Transverse colon (tissue), 4 donors: ENCODE measurements around the gene ANLN. TPM values are rescaled to one million over a fixed set of nuclear protein-coding genes. Genes with fewer than 3 reads are reported as not detected.

ENCODE experiments used
- DNase-seq: peaks from one replicate; pipeline ENCODE4 v3.0.0-alpha.2; 2019
- H3K27ac ChIP-seq, 4 donors: fragments of 200-600 bp; sonication (generic); 2 replicates each; pipeline ENCODE4 v1.5.1; 2016 to 2018; ENCODE audit warnings: inconsistent platforms in 4 of 4
- H3K27me3 ChIP-seq: fragments of 200-600 bp; sonication (generic); 2 replicates; pipeline ENCODE4 v1.5.1; 2017; ENCODE audit warnings: inconsistent platforms
- H3K36me3 ChIP-seq, 4 donors: fragments of 200-600 bp; sonication (generic); 2 replicates each; pipeline ENCODE4 v1.5.1; 2017 to 2019; ENCODE audit warnings: inconsistent platforms in 4 of 4
- H3K4me1 ChIP-seq, 4 donors: fragments of 200-600 bp; sonication (generic); 2 replicates each; pipeline ENCODE4 v1.5.1; 2017 to 2020; ENCODE audit warnings: inconsistent platforms in 4 of 4
- H3K4me3 ChIP-seq, 4 donors: fragments of 200-600 bp; sonication (generic); 1 replicate in 1 of 4; 2 replicates in 3 of 4; pipeline versions ENCODE4 v1.5.1 to v1.6.1; 2017 to 2019; ENCODE audit warnings: inconsistent platforms in 4 of 4
- H3K9me3 ChIP-seq, 2 donors: fragments of 200-600 bp; sonication (generic); 2 replicates each; pipeline ENCODE4 v1.5.1; 2017 to 2019; ENCODE audit warnings: inconsistent platforms in 2 of 2
- EP300 ChIP-seq: sonication (generic); formaldehyde crosslinking; IDR thresholded peaks from one replicate; pipeline ENCODE4 v1.6.1; 2017; ENCODE audit warnings: antibody characterized with exemption, low read depth
- POLR2A ChIP-seq: fragments of 450-650 bp; IDR thresholded peaks from one replicate; pipeline ENCODE4 v1.6.1; 2016; ENCODE audit warnings: antibody characterized with exemption, mild to moderate bottlenecking, moderate library complexity
- POLR2AphosphoS5 ChIP-seq, 3 donors: sonication (generic); formaldehyde crosslinking; IDR thresholded peaks; one replicate each; pipeline ENCODE4 v1.6.1; 2016; ENCODE audit warnings: antibody characterized with exemption in 3 of 3
- WGBS, 2 donors: methylation state at CpG; one replicate each; pipeline ENCODE4 v1.1.5; 2018; ENCODE audit warnings: low coverage in 1 of 2; 5-methylcytosine and 5-hydroxymethylcytosine counted together
- in situ Hi-C, 4 donors: fragments of 200-750 bp; cut with MboI; loops; one replicate each; pipeline versions ENCODE4 v1.15.0 to v1.15.1; 2017; ENCODE audit warnings: low sequenced_read_pairs in 3 of 4, low pct_ligation_motif_present in 1 of 4, low pct_unique_long_range_greater_than_20kb in 1 of 4
- intact Hi-C: fragments of 100-400 bp; cut with DNase I; formaldehyde crosslinking; loops from one replicate; pipeline ENCODE4 v1.15.1; 2023; ENCODE audit warnings: low total_unique reads
- total RNA-seq, 4 donors: library from RNA; depleted of rRNA; stranded (reverse); fragments of >200 nt; gene quantifications; one replicate each; pipeline ENCODE4 v1.1.0, GENCODE V29; 2016
- TF ChIP-seq, protein P1 (sequence below), 5 experiments: fragments of 200-600 bp in 3 of 5; fragments of 450-650 bp in 2 of 5; sonication (generic) in 3 of 5; IDR thresholded peaks; 1 replicate in 2 of 5; 2 replicates in 3 of 5; pipeline ENCODE4 v1.5.1; 2016 to 2017; ENCODE audit warnings: antibody characterized with exemption in 5 of 5, inconsistent platforms in 3 of 5, mild to moderate bottlenecking in 2 of 5, moderate library complexity in 1 of 5

Gene ANLN
- total RNA-seq, 4 donors from 2014 or later: 0.37 to 97.1 (median 5.7) TPM

DNA sequence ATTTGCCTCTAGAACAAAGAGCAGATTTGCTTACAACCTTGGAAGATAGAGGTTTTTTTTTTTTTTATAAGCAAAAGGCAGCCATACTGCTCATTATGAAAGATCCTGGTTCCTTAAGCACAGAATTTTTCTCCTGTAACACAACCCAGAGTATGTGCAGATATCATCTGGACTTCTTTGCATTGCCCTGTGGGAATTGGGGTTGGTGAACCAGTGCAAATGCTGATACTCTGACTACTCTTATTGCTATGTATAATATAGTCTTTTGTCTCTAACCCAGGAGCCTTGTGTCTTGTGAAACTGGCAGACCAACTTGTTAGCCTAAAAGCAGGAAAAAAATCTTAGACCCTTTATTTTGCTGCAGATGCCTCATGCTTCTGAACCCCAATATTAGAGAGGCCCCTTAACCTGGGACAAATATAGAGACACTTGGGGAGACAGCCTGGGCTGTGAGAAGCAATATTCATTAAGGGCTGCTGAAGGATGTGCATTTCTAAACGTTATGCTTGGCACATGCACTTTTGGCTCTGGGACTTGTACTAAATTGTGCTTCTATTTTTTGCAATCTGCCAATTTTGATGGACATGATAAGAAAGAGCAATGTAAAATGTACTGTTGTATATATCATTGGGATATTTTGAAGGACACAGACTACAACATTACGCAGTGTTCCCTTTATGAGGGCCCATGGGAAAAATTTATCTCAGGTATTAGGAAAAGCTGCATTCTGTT lies 78.9 kb downstream of the ANLN start:
- no peaks in the 10 kb centered on the region for H3K9me3 ChIP-seq
- in situ Hi-C loops (no loop called here), intact Hi-C loops (no loop called here)
- no peak overlapping the region for H3K27ac ChIP-seq
- no peak for DNase-seq
- WGBS, 2 donors: 65 to 77% methylated on average over 2 of the region's 2 CpGs
- H3K27me3 ChIP-seq: no peaks in the 10 kb centered on the region
- H3K36me3 ChIP-seq: no peaks in the 10 kb centered on the region
- H3K4me3 ChIP-seq: no peak overlapping the region
- no peak for TF ChIP-seq EP300
- TF ChIP-seq, protein P1, sequence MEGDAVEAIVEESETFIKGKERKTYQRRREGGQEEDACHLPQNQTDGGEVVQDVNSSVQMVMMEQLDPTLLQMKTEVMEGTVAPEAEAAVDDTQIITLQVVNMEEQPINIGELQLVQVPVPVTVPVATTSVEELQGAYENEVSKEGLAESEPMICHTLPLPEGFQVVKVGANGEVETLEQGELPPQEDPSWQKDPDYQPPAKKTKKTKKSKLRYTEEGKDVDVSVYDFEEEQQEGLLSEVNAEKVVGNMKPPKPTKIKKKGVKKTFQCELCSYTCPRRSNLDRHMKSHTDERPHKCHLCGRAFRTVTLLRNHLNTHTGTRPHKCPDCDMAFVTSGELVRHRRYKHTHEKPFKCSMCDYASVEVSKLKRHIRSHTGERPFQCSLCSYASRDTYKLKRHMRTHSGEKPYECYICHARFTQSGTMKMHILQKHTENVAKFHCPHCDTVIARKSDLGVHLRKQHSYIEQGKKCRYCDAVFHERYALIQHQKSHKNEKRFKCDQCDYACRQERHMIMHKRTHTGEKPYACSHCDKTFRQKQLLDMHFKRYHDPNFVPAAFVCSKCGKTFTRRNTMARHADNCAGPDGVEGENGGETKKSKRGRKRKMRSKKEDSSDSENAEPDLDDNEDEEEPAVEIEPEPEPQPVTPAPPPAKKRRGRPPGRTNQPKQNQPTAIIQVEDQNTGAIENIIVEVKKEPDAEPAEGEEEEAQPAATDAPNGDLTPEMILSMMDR (IDR thresholded peaks at IDR 0.05): no peak
- no peak for TF ChIP-seq POLR2A
- no peak for TF ChIP-seq POLR2AphosphoS5 (IDR thresholded peaks at IDR 0.05)
- H3K4me1 ChIP-seq: no peaks in the 10 kb centered on the region

DNA sequence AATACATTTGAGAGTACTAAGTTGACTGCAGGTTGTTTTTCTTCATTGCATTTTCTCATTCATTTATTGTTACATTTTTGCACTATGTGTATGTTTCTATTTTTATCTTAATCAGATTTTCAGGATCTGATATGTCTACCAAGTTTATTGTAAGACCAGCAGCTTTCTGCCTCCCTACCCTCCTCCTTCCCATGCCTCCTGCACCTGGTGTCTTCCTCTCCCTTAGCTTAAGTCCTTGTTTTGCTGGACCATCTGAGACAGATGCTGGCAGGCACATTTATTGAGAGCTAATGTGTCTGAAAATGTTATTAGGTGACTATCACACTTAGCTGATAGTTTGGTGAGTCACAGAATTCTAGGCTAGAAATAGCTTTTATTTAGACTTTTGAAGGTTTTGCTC lies 79.6 kb downstream of the ANLN start:
- DNase-seq: no peak
- H3K27ac ChIP-seq: no peak overlapping the region
- H3K4me1 ChIP-seq: no peaks in the 10 kb centered on the region
- no peaks in the 10 kb centered on the region for H3K27me3 ChIP-seq
- intact Hi-C loops (no loop called here), in situ Hi-C loops (no loop called here)
- no peaks in the 10 kb centered on the region for H3K36me3 ChIP-seq
- TF ChIP-seq, protein P1 (IDR thresholded peaks at IDR 0.05): no peak
- no peak for TF ChIP-seq EP300
- no peak for TF ChIP-seq POLR2AphosphoS5 (IDR thresholded peaks at IDR 0.05)
- H3K4me3 ChIP-seq: no peak overlapping the region
- no peaks in the 10 kb centered on the region for H3K9me3 ChIP-seq

DNA sequence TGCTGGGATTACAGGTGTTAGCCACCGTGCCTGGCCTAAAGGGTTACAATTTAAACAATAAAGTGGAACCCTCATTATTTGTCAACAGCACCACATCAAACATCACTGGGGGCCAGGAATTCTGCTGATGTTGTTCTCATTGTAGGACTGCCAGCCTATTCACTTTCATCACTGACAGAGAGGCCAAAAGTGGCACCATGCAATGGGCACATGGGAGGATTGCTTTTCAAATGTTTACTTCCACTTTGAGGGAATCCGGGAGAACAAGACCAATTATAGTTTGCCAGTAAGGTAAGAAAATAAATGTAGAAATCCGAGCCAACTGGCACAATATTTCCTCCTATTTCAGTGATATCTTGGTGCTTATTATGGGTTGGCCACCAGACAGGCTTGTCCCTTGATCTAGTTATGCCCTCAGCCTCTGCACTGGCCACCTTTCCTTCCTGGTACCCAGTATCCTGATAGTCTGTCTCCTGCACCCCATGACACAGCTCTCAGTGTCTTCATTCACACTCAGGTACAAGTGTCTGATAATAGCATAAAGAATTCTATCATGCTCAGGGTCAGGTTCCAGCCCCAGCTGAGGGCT lies 82.6 kb downstream of the ANLN start:
- in situ Hi-C loops: loop anchor here in 2 of 4 donors (10.0 kb wide), 1 partner anchor 723 kb away; no protein-coding TSS in a partner anchor
- H3K9me3 ChIP-seq: no peaks in the 10 kb centered on the region

More for the DNA sequence above, 82.6 kb downstream of the ANLN start:
- DNase-seq: no peak
- intact Hi-C loops: no loop called here
- Histone ChIP-seq H3K4me3 (no peak overlapping the region), H3K27ac (no peak overlapping the region), H3K36me3 (no peaks in the 10 kb centered on the region), H3K4me1 (no peaks in the 10 kb centered on the region), H3K27me3 (no peaks in the 10 kb centered on the region)
- 47 to 83% methylated on average over 1 to 3 of the region's 3 CpGs for WGBS, 2 donors
- TF ChIP-seq POLR2A: no peak
- TF ChIP-seq, protein P1 (IDR thresholded peaks at IDR 0.05): no peak
- no peak for TF ChIP-seq EP300
- no peak for TF ChIP-seq POLR2AphosphoS5 (IDR thresholded peaks at IDR 0.05)
